Neural crest cell (in vitro differentiated cells): ENCODE results near the gene IZUMO1. TPM values are rescaled to one million over a fixed set of nuclear protein-coding genes. Genes with fewer than 3 reads are reported as not detected.

Experiments used
- DNase-seq: peaks from one replicate; pipeline ENCODE4 v3.0.0; 2021; ENCODE audit warnings: low read depth, mixed read lengths, low spot score
- H3K27ac Mint-ChIP-seq: one replicate; pipeline ENCODE4 v1.8.0; 2021; ENCODE audit warnings: mild to moderate bottlenecking, mixed read lengths; ENCODE audit not compliant: unreplicated experiment
- H3K27me3 Mint-ChIP-seq: 2 replicates; pipeline ENCODE4 v1.8.0; 2021; ENCODE audit warnings: low read depth, mild to moderate bottlenecking, mixed read lengths
- H3K36me3 Mint-ChIP-seq: 2 replicates; pipeline ENCODE4 v1.8.0; 2021; ENCODE audit warnings: low read depth, mild to moderate bottlenecking, mixed read lengths
- H3K4me1 Mint-ChIP-seq: 2 replicates; pipeline ENCODE4 v1.8.0; 2021; ENCODE audit warnings: mixed read lengths
- H3K4me3 Mint-ChIP-seq: one replicate; pipeline ENCODE4 v1.8.0; 2021; ENCODE audit warnings: mild to moderate bottlenecking, mixed read lengths
- H3K9me3 Mint-ChIP-seq: 2 replicates; pipeline ENCODE4 v1.8.0; 2021; ENCODE audit warnings: mixed read lengths
- total RNA-seq: library from RNA; stranded (reverse); gene quantifications from 2 replicates; pipeline ENCODE4 v1.2.1, GENCODE V29; 2021
- TF ChIP-seq, protein P1 (sequence below): fragments of 200-600 bp; sonication (generic); conservative IDR thresholded peaks from 2 replicates; pipeline ENCODE4 v1.5.0; 2021; ENCODE audit warnings: antibody characterized with exemption, mild to moderate bottlenecking

Gene IZUMO1
- total RNA-seq, 1 donor from 2014 or later = 0.23 TPM

DNA sequence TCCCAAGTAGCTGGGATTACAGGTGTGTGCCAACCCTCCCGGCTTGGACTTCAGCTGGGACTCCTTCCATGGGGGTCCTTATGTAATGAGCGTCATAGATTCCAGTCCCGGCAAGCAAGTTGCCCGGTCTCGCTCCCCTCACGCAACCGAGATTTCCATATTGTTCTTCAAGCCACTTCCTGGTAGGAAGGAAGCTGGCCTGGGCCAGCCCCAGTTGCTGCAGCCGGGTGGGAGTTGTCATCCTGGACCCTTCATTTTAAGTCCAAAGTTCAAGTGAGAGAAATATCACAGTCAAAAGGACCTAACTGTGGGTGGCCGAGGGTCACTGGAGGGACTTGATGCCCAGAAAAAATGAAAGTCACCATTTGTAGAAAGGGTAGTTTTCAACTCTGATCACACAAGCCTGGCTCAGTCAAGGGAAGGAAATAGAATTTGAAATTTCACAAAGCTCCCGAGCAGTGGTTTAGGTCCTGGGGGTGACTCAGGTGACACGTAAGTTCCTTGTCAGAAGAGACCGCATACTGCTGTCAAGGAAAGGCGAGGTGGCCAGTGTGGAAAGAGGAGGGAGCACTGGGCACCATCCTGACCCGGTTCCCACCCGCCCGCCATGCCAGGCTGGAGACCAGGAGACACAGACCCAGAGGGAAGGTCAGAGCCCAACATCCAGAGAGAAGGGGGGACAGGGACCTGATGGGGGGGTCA, 13.9 kb upstream of the IZUMO1 start:
- no peaks in the 10 kb centered on the region for H3K9me3 Mint-ChIP-seq
- DNase-seq = no peak
- no peaks in the 10 kb centered on the region for H3K36me3 Mint-ChIP-seq
- H3K27ac Mint-ChIP-seq = no peak overlapping the region
- H3K4me3 Mint-ChIP-seq = no peak overlapping the region
- peaks cover 37% of the 10 kb centered on the region for H3K27me3 Mint-ChIP-seq
- TF ChIP-seq, protein P1, sequence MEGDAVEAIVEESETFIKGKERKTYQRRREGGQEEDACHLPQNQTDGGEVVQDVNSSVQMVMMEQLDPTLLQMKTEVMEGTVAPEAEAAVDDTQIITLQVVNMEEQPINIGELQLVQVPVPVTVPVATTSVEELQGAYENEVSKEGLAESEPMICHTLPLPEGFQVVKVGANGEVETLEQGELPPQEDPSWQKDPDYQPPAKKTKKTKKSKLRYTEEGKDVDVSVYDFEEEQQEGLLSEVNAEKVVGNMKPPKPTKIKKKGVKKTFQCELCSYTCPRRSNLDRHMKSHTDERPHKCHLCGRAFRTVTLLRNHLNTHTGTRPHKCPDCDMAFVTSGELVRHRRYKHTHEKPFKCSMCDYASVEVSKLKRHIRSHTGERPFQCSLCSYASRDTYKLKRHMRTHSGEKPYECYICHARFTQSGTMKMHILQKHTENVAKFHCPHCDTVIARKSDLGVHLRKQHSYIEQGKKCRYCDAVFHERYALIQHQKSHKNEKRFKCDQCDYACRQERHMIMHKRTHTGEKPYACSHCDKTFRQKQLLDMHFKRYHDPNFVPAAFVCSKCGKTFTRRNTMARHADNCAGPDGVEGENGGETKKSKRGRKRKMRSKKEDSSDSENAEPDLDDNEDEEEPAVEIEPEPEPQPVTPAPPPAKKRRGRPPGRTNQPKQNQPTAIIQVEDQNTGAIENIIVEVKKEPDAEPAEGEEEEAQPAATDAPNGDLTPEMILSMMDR = no peak
- no peaks in the 10 kb centered on the region for H3K4me1 Mint-ChIP-seq

DNA sequence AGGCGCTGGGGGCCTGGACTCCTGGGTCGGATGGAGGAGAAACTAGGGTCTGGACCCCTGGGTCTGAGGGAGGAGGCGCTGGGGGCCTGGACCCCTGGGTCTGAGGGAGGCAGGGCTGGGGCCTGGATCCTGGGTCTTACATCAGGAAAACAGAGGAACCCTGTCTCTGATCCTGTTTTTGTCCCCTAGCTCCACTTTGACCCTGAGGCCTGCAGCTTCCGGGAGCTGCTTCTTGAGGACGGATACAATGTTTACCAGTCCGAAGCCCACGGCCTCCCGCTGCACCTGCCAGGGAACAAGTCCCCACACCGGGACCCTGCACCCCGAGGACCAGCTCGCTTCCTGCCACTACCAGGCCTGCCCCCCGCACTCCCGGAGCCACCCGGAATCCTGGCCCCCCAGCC, 11.0 kb upstream of the IZUMO1 start:
- Mint-ChIP-seq H3K27ac (no peak overlapping the region), H3K4me3 (no peak overlapping the region), H3K36me3 (peaks cover 2% of the 10 kb centered on the region), H3K27me3 (peaks cover 44% of the 10 kb centered on the region), H3K9me3 (no peaks in the 10 kb centered on the region), H3K4me1 (peaks cover 13% of the 10 kb centered on the region)
- no peak for DNase-seq
- TF ChIP-seq, protein P1 = no peak

DNA sequence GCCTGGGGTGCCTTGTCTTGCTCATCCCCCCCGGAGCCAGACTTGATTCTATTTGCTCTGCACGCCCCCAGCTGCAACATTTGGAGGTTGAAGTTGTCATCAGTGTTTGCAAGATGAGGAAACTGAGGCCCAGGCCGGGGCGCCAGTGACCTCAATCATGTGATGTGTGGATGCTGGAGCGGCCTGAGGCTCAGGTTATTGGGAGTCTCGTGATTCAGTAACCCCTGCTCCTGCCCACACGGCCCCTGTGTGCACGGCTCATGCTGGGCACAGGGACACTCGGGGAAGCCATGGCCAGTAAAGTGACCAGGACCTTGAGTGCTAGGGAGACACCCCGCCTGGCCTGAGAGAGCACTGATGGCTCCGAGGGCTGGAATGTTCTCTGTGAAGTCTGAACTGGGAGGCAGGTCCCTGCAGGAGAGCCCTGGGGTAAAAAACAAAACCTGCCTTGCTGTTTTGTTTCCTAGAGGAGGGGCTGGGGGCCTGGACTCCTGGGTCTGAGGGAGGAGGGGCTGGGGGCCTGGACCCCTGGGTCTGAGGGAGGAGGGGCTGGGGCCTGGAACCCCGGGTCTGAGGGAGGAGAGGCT, 10.5 kb upstream of the IZUMO1 start:
- H3K4me3 Mint-ChIP-seq = no peak overlapping the region
- H3K27me3 Mint-ChIP-seq = peaks cover 42% of the 10 kb centered on the region
- H3K27ac Mint-ChIP-seq = no peak overlapping the region
- H3K4me1 Mint-ChIP-seq = peaks cover 14% of the 10 kb centered on the region
- TF ChIP-seq, protein P1 = no peak
- no peak for DNase-seq
- no peaks in the 10 kb centered on the region for H3K9me3 Mint-ChIP-seq
- H3K36me3 Mint-ChIP-seq = peaks cover 2% of the 10 kb centered on the region

DNA sequence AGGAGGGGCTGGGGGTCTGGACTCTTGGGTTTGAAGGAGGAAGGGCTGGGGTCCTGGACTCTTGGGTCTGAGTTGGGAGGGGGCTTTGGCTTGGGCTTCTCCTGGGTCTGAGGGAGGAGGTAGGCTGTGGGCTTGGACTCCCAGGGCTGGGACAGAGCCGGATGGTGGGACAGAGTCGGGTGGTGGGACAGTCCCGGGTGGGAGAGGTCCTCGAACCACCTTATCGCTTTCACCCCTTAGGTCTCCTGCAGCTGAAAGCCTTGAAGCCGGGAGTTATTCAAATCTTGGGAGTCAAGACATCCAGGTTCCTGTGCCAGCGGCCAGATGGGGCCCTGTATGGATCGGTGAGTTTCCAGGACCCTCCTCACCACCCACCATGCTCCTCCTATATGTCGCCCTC, 10.0 kb upstream of the IZUMO1 start:
- H3K27ac Mint-ChIP-seq = no peak overlapping the region
- H3K36me3 Mint-ChIP-seq = peaks cover 2% of the 10 kb centered on the region
- H3K4me1 Mint-ChIP-seq = peaks cover 17% of the 10 kb centered on the region
- no peak overlapping the region for H3K4me3 Mint-ChIP-seq
- H3K9me3 Mint-ChIP-seq = no peaks in the 10 kb centered on the region
- peaks cover 47% of the 10 kb centered on the region for H3K27me3 Mint-ChIP-seq
- TF ChIP-seq, protein P1 = no peak
- no peak for DNase-seq

DNA sequence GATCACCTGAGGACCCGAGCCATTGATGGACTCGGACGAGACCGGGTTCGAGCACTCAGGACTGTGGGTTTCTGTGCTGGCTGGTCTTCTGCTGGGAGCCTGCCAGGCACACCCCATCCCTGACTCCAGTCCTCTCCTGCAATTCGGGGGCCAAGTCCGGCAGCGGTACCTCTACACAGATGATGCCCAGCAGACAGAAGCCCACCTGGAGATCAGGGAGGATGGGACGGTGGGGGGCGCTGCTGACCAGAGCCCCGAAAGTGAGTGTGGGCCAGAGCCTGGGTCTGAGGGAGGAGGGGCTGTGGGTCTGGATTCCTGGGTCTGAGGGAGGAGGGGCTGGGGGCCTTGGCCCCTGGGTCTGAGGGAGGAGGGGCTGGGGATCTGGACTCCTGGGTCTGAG, 9.5 kb upstream of the IZUMO1 start:
- Mint-ChIP-seq H3K9me3 (no peaks in the 10 kb centered on the region), H3K4me3 (no peak overlapping the region), H3K36me3 (peaks cover 2% of the 10 kb centered on the region), H3K27me3 (peaks cover 48% of the 10 kb centered on the region), H3K4me1 (peaks cover 17% of the 10 kb centered on the region), H3K27ac (no peak overlapping the region)
- no peak for DNase-seq
- TF ChIP-seq, protein P1 = no peak
